DND-41 (cell line): ENCODE data around the gene CNBD2.
A peak's percentile ranks its signal among the peaks of the same experiment; 100 is the strongest.
"Not testable (repeated sequence)": the region's sequence is repeated elsewhere in the genome, so short reads cannot be mapped to it uniquely, and the experiment has no call there.

ENCODE experiments used
- ATAC-seq: fragments of 200-7000 bp; cut with Tn5 transposase; 3 replicates; pipeline ENCODE4 v1.9.1; 2021; ENCODE audit warnings: low read depth; ENCODE audit not compliant: insufficient read depth
- DNase-seq: peaks from one replicate; pipeline ENCODE4 v3.0.0-alpha.2; 2020
- H2AFZ ChIP-seq: 2 replicates; pipeline ENCODE4 v1.6.0; 2012; ENCODE audit warnings: low read depth, low read length
- H3K27ac ChIP-seq: 2 replicates; pipeline ENCODE4 v1.5.1; 2012; ENCODE audit warnings: low read length, inconsistent platforms
- H3K27me3 ChIP-seq: fragments of 200-600 bp; sonication (generic); 2 replicates; pipeline ENCODE4 v1.6.0; 2012; ENCODE audit warnings: low read length, mild to moderate bottlenecking, inconsistent platforms; ENCODE audit not compliant: insufficient read depth, poor library complexity
- H3K36me3 ChIP-seq: 2 replicates; pipeline ENCODE4 v1.5.1; 2012; ENCODE audit warnings: low read length, inconsistent platforms; ENCODE audit not compliant: insufficient read depth
- H3K4me1 ChIP-seq: 2 replicates; pipeline ENCODE4 v1.5.1; 2012; ENCODE audit warnings: mild to moderate bottlenecking, low read length; ENCODE audit not compliant: insufficient read depth
- H3K4me2 ChIP-seq: 2 replicates; pipeline ENCODE4 v1.6.0; 2012; ENCODE audit warnings: mild to moderate bottlenecking, moderate library complexity, low read length, inconsistent platforms; ENCODE audit not compliant: insufficient read depth
- H3K4me3 ChIP-seq, 2 experiments: fragments of 200-600 bp in 1 of 2; shearing (Covaris generic) in 1 of 2; 2 replicates each; pipeline ENCODE4 v1.5.1; 2012 to 2016; ENCODE audit warnings: inconsistent platforms in 2 of 2, low read length in 2 of 2, mild to moderate bottlenecking in 2 of 2, low read depth in 1 of 2, moderate library complexity in 1 of 2
- H3K79me2 ChIP-seq: 2 replicates; pipeline ENCODE4 v1.6.0; 2012; ENCODE audit warnings: low read length, inconsistent platforms; ENCODE audit not compliant: insufficient read depth
- H3K9ac ChIP-seq: 2 replicates; pipeline ENCODE4 v1.6.0; 2012; ENCODE audit warnings: low read depth, mild to moderate bottlenecking, inconsistent platforms, low read length, moderate library complexity
- H3K9me3 ChIP-seq: 2 replicates; pipeline ENCODE4 v1.5.1; 2012; ENCODE audit warnings: low read length, moderate library complexity, mild to moderate bottlenecking, inconsistent platforms; ENCODE audit not compliant: insufficient read depth, severe bottlenecking
- H4K20me1 ChIP-seq: 2 replicates; pipeline ENCODE4 v1.6.0; 2012; ENCODE audit warnings: low read length; ENCODE audit not compliant: insufficient read depth
- EZH2 ChIP-seq: IDR thresholded peaks from 3 replicates; pipeline ENCODE4 v1.6.1; 2012; ENCODE audit warnings: borderline replicate concordance, low read depth, mild to moderate bottlenecking, moderate library complexity, low read length, inconsistent platforms; ENCODE audit not compliant: severe bottlenecking
- TF ChIP-seq, protein P1 (sequence below): IDR thresholded peaks from 2 replicates; pipeline ENCODE4 v1.5.1; 2012; ENCODE audit warnings: borderline replicate concordance, low read length, moderate library complexity, mild to moderate bottlenecking; ENCODE audit not compliant: poor library complexity, severe bottlenecking; ENCODE audit errors: extremely low read depth

CNBD2 gene

DNA sequence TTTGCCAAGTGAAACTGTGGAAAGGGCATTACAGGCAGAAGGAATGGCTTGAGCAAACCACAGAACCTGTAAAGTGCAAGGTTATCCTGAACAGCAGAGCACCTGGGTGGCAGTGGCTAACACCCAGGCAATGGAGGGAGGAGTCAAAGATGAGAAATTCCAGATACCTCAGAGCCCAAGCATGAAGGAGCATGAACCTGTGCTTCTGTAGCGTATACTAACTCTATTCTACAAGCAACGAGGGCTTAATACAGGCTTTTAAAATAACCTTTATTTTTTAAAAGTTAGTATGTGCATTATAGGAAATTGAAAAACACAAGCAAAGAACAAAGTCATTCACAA lies 77.0 kb downstream of the CNBD2 start:
- no peak overlapping the region for H3K9ac ChIP-seq
- H3K36me3 ChIP-seq, result peaks cover 22% of the 10 kb centered on the region
- peaks cover 15% of the 10 kb centered on the region for H3K4me1 ChIP-seq
- no peak overlapping the region for H3K4me3 ChIP-seq
- no peaks in the 10 kb centered on the region for H3K27me3 ChIP-seq
- no peak; the same call in 2 of the 3 replicates for ATAC-seq
- no peak for DNase-seq
- no peak overlapping the region for H3K27ac ChIP-seq
- no peaks in the 10 kb centered on the region for H3K9me3 ChIP-seq
- H3K4me2 ChIP-seq, result no peak overlapping the region
- peaks cover 39% of the 10 kb centered on the region for H3K79me2 ChIP-seq
- TF ChIP-seq, protein P1, sequence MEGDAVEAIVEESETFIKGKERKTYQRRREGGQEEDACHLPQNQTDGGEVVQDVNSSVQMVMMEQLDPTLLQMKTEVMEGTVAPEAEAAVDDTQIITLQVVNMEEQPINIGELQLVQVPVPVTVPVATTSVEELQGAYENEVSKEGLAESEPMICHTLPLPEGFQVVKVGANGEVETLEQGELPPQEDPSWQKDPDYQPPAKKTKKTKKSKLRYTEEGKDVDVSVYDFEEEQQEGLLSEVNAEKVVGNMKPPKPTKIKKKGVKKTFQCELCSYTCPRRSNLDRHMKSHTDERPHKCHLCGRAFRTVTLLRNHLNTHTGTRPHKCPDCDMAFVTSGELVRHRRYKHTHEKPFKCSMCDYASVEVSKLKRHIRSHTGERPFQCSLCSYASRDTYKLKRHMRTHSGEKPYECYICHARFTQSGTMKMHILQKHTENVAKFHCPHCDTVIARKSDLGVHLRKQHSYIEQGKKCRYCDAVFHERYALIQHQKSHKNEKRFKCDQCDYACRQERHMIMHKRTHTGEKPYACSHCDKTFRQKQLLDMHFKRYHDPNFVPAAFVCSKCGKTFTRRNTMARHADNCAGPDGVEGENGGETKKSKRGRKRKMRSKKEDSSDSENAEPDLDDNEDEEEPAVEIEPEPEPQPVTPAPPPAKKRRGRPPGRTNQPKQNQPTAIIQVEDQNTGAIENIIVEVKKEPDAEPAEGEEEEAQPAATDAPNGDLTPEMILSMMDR, result no peak
- no peak for TF ChIP-seq EZH2
- no peak overlapping the region for H2AFZ ChIP-seq
- H4K20me1 ChIP-seq, result peaks cover 56% of the 10 kb centered on the region

DNA sequence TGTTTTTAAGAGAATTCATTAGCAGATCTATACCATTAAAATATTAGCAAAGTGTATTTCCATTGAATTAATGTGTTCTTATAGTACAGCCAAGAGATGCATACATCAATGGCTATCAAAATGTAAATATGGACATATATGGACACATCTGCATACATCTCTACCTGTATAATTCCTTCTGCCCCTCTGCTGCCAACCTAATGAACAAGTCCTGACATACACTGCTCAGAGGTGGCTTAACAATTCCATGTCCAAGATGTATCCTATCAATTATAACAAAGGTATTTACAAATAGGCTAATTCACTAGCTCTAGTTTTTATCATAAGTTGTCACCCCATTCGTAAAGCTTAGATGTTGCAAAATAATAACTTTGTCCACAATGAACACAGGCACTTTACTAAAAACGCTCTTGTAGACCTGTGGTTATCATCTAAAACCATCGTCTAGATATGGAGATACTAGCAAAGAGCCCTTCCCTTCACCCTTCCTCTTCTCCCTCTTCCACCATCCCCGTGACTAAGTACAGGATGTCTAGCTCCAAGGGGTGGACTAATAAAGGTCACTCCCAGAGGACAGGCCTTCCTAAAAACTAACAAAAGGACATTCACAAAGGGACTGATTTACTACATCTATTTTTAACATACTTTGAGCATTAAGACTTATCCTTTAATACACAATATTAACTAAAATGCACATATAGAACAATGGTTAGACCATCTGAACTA lies 77.8 kb downstream of the CNBD2 start:
- H2AFZ ChIP-seq, DNase-seq, H3K9me3 ChIP-seq, H3K27me3 ChIP-seq, ATAC-seq, H3K9ac ChIP-seq, H3K27ac ChIP-seq, H3K4me3 ChIP-seq: not testable (repeated sequence)
- peaks cover 48% of the 10 kb centered on the region for H3K79me2 ChIP-seq
- H3K4me2 ChIP-seq, result peak overlapping the region; percentile 25; the same call in 1 of the 2 replicates
- peaks cover 56% of the 10 kb centered on the region for H4K20me1 ChIP-seq
- H3K4me1 ChIP-seq, result peaks cover 19% of the 10 kb centered on the region
- peaks cover 22% of the 10 kb centered on the region for H3K36me3 ChIP-seq

DNA sequence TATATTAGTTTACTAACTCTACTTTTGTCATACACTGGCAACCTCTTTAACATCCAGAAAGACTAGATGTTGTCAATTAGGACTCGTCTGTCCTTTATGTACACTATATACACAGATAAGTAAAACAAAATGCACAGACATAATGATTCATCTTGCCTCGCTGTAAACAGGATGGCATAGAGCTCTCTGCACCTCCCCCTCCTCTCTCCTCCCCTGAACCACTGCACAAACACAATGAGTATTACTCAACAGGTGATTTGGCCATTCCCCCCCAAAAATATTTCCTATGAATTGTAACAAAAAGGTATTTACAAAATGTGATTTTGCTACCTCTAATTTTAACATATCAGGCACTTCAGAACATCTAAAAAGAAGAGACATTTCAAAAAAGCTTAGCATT lies 81.0 kb downstream of the CNBD2 start:
- DNase-seq, result not testable (repeated sequence)
- Histone ChIP-seq H4K20me1 (peaks cover 46% of the 10 kb centered on the region), H3K79me2 (peaks cover 52% of the 10 kb centered on the region)

GRCh38 chr20:36050436-36051317 lies 82.3 kb downstream of the CNBD2 start:
- ATAC-seq (peak; percentile 98), DNase-seq (peak; percentile 98)
- peak overlapping the region; percentile 73 to 74 for H3K4me3 ChIP-seq
- peaks cover 52% of the 10 kb centered on the region for H3K79me2 ChIP-seq
- peak overlapping the region; percentile 85 for H2AFZ ChIP-seq
- H3K9ac ChIP-seq, result peak overlapping the region; percentile 95
- peak overlapping the region; percentile 87 for H3K27ac ChIP-seq
- H4K20me1 ChIP-seq, result peaks cover 33% of the 10 kb centered on the region
- TF ChIP-seq EZH2, result no peak
- TF ChIP-seq, protein P1, result peak; percentile 4
- H3K27me3 ChIP-seq, result peaks cover 5% of the 10 kb centered on the region
- peaks cover 19% of the 10 kb centered on the region for H3K36me3 ChIP-seq
- H3K4me2 ChIP-seq, result peak overlapping the region; percentile 62
- no peaks in the 10 kb centered on the region for H3K9me3 ChIP-seq
- H3K4me1 ChIP-seq, result peaks cover 26% of the 10 kb centered on the region

More for the DNA sequence above, 81.0 kb downstream of the CNBD2 start:
- peak overlapping the region; percentile 95 for H3K9ac ChIP-seq
- peaks cover 26% of the 10 kb centered on the region for H3K4me1 ChIP-seq
- not testable (repeated sequence) for ATAC-seq, H3K27me3 ChIP-seq, H2AFZ ChIP-seq, H3K9me3 ChIP-seq, H3K27ac ChIP-seq
- peaks cover 22% of the 10 kb centered on the region for H3K36me3 ChIP-seq
- peak overlapping the region; percentile 62 for H3K4me2 ChIP-seq
- peak overlapping the region; percentile 18 to 74; a peak in 3 of 4 replicates for H3K4me3 ChIP-seq
